Activated CD4-positive, alpha-beta T cell treated with anti-CD3 and anti-CD28 coated beads for 4 hours (primary cell): ENCODE measurements around the gene LY6G5C.

Experiments used
- DNase-seq, 2 donors: peaks; one replicate each; pipeline ENCODE4 v3.0.0-alpha.2; 2020

The LY6G5C gene

DNA sequence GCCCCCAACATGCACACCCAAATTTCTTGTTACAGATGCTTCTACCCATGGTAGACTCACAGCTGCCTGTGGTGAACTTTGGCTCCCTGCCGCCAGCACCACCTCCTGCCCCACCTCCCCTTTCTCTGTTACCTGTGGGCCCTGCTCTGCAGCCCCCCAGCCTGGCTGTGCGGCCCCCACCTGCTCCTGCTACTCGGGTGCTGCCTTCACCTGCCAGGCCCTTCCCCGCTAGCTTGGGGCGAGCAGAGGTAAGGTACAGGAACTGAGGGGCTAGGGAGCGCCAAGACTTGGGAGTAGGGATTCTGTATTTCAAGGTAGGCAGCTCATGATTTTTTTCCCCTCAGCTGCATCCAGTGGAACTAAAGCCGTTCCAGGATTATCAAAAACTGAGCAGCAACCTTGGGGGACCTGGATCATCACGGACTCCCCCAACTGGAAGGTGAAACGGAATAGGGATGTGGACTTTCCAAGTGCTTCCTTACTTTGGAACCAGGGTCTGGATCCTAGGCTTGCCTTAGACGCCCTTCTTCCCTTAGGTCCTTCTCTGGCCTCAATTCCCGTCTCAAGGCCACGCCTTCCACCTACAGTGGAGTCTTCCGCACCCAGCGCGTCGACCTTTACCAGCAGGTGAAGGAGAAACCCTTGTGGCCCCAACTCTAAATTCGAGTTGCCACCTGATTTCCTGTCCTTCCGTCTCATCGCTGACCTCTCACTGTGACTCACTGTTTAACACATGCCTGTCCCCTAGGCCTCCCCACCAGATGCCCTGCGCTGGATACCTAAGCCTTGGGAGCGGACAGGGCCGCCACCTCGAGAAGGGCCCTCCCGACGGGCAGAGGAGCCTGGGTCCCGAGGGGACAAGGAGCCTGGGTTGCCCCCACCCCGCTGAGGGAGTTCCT is 43.9 kb downstream of the LY6G5C start:
- no peak for DNase-seq

DNA sequence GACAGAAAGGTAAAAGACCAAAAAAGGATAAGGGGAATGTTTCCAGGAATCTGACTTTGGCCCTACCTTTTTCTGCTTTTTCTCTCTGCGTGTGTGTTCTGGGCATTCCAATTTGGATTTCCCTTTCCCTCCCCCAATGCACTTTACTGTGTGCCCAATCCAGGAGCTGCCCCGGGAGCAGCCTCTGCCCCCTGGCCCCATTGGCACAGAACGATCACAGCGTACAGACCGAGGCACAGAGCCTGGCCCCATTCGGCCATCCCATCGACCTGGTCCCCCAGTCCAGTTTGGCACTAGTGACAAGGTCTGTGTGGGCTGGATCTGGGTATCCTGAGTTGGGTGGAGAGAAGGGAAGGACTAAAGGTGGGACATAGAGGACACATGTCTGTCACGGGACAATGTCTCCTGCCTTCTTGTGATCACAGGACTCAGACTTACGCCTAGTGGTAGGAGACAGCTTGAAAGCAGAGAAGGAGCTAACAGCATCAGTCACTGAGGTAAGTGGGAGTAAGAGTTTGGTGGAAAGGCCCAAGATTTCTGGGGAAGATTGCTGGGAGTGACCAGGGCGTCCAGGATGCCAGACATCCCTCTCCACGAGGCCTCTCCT is 45.8 kb downstream of the LY6G5C start:
- no peak for DNase-seq

DNA sequence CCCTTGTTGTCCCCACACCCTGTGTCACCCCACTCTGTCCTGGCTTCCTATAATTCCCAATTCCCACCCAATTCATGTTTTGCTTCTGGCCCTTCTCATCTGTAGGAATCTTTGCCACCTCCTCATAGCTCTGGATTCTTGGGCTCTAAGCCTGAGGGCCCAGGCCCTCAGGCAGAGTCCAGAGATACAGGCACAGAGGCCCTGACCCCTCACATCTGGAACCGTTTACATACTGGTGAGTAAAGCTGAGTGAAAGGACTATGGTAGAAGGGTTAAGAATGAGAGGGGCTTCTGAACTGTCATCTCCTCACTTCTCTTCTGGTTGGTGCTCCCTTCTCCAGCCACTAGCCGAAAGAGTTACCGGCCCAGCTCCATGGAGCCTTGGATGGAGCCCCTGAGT is 46.7 kb downstream of the LY6G5C start:
- DNase-seq, result no peak

DNA sequence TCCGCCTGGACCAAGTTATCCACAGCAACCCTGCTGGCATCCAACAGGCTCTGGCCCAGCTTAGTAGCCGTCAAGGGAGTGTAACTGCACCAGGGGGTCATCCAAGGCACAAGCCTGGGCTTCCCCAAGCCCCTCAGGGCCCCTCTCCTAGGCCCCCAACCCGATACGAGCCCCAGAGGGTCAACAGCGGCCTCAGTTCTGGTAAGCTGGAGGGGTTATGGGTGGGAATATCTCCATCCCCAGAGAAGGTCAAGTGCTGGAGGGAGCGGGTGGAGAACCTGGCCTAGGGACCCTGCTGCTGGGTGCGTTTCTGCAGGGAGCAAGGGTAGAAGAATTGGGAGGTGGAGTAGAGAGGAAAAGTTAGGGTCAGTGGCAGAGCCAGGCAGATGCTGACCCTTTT is 47.4 kb downstream of the LY6G5C start:
- DNase-seq, result no peak

DNA sequence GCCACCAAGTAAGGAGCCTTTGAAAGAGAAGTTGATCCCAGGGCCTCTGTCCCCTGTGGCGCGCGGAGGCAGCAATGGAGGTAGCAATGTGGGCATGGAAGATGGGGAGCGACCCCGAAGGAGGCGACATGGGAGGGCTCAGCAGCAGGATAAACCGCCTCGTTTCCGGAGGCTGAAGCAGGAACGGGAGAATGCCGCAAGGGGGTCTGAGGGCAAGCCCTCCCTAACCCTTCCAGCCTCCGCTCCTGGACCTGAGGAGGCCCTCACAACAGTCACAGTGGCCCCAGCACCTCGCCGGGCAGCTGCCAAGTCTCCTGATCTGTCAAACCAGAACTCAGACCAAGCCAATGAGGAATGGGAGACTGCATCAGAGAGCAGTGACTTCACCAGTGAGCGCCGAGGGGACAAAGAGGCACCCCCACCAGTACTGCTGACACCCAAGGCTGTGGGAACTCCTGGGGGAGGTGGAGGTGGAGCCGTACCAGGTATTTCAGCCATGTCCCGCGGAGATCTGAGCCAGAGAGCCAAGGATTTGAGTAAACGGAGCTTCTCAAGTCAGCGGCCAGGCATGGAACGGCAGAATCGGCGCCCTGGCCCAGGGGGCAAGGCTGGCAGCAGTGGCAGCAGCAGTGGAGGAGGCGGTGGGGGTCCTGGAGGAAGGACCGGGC is 48.5 kb downstream of the LY6G5C start:
- DNase-seq, result no peak

DNA sequence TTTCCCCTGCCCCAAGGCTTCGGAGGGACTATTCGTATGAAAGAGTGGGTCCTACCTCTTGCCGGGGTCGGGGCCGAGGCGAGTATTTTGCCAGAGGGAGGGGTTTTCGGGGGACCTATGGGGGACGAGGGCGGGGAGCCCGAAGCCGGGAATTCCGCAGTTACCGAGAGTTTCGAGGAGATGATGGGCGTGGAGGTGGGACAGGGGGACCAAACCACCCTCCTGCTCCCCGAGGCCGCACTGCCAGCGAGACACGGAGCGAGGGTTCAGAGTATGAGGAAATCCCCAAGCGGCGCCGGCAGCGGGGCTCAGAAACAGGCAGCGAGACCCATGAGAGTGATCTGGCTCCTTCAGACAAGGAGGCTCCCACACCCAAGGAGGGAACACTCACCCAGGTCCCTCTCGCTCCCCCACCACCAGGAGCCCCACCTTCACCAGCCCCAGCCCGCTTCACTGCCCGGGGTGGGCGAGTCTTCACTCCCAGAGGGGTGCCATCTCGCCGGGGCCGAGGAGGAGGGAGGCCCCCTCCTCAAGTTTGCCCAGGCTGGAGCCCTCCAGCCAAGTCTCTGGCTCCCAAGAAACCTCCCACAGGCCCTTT is 49.1 kb downstream of the LY6G5C start:
- DNase-seq, result no peak

DNA sequence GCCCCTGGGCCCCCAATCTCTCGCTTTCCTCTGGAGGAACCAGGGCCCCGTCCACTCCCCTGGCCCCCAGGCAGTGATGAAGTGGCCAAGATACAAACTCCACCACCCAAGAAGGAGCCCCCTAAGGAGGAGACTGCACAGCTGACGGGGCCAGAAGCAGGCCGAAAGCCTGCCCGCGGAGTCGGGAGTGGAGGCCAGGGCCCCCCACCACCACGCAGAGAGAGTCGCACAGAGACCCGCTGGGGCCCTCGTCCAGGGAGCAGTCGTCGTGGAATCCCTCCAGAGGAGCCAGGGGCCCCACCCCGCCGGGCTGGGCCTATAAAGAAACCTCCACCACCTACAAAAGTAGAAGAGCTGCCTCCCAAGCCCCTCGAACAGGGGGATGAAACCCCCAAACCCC is 49.7 kb downstream of the LY6G5C start:
- DNase-seq, result no peak

DNA sequence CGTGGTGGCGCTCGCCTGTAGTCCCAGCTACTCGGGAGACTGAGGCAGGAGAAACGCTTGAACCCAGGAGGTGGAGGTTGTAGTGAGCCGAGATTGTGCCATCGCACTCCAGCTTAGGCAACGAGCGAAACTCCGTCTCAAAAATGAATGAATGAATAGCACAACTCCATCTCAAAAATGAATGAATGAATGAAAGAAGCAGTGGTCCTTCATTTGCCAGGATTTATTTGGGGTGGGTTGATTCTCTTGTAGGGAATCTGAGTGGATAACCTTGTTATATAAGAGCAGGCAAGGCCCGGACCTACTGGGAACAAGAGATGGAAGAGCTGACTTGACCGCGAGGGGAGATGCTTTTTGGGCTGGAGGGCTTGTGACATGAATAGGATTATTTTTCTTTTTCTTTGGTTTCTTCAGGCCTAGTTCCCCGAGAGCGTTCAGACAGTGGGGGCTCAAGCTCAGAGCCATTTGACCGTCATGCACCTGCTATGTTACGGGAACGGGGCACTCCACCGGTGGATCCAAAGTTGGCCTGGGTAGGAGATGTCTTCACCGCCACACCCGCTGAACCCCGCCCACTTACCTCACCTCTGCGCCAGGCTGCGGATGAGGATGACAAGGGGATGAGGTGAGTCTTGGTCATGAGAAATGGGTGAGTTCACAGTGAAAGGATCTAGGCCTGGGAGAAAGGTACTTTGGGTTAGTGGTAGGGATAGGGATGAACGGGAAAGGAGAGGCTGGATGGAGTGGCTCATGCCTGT is 50.5 kb downstream of the LY6G5C start:
- no peak for DNase-seq

DNA sequence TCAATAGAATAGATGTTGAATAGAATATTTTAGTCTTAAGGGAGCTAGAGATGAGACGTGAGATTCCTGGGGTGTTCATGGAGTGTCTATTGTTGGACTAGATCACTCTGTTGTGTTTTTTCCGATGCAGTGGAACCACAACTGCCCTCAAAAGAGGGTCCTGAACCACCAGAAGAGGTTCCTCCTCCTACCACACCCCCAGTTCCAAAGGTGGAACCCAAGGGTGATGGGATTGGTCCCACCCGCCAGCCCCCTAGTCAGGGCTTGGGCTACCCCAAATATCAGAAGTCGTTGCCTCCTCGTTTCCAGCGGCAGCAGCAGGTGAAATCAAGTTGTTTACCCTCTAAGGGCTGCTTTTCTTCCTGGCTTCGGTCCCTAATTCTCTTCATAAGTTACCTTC is 51.9 kb downstream of the LY6G5C start:
- no peak for DNase-seq

DNA sequence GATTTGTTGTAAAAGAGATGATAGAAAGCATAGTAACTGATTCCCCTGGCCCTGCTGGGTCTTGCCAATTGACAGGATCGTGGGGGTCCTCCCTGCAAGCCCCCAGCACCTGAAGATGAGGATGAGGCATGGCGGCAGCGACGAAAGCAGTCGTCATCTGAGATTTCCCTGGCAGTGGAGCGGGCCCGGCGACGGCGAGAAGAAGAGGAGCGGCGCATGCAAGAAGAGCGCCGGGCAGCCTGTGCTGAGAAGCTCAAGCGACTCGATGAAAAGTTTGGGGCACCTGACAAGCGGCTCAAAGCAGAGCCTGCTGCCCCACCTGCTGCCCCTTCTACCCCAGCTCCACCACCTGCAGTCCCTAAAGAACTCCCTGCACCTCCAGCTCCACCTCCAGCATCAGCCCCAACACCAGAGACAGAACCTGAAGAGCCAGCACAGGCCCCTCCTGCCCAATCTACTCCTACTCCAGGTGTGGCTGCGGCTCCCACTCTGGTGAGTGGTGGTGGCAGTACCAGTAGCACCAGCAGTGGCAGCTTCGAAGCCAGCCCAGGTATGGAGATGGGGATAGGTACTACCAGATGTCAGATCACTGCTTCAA is 53.1 kb downstream of the LY6G5C start:
- DNase-seq, result no peak

DNA sequence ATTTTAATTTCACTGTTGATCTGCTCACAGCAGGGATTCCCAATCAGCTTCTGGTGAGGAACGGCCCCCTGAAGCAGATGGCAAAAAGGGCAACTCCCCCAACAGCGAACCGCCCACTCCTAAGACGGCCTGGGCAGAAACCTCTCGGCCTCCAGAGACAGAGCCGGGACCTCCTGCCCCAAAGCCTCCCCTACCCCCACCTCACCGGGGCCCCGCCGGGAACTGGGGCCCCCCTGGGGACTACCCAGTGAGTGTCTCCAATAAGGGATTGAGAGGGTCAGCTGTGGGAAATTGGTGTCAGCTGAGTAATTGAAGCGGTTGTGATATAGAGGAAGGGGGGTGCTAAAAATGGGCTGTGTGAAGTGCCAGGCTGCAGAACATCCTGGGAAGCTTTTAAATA is 53.9 kb downstream of the LY6G5C start:
- no peak for DNase-seq
